Colonic mucosa (tissue), 4 donors: Measurements from ENCODE around the gene THRB. TPM values are rescaled to one million over a fixed set of nuclear protein-coding genes. Genes with fewer than 3 reads are reported as not detected.

Source experiments
- DNase-seq: peaks from one replicate; pipeline ENCODE4 v3.0.0-alpha.2; 2020
- H3K27ac ChIP-seq: fragments of 200-600 bp; one replicate; pipeline ENCODE4 v1.8.0; 2021
- H3K27me3 ChIP-seq: fragments of 200-600 bp; one replicate; pipeline ENCODE4 v1.8.0; 2021
- H3K36me3 ChIP-seq: fragments of 200-600 bp; one replicate; pipeline ENCODE4 v1.8.0; 2021
- H3K4me1 ChIP-seq: fragments of 200-600 bp; one replicate; pipeline ENCODE4 v1.8.0; 2021; ENCODE audit warnings: mild to moderate bottlenecking
- H3K4me3 ChIP-seq: fragments of 200-600 bp; one replicate; pipeline ENCODE4 v1.8.0; 2021
- H3K9ac ChIP-seq, 2 donors: one replicate each; pipeline ENCODE4 v1.7.0; 2013; ENCODE audit warnings: control low read depth in 2 of 2, low read depth in 2 of 2, low read length in 2 of 2
- H3K9me3 ChIP-seq: fragments of 200-600 bp; one replicate; pipeline ENCODE4 v1.8.0; 2021
- CTCF ChIP-seq: fragments of 200-600 bp; IDR thresholded peaks from one replicate; pipeline ENCODE4 v1.8.0; 2022; ENCODE audit warnings: antibody characterized with exemption, mild to moderate bottlenecking
- intact Hi-C: fragments of 100-400 bp; cut with DNase I; formaldehyde crosslinking; loops from one replicate; pipeline ENCODE4 v1.14.1; 2022
- total RNA-seq, 2 donors: library from RNA; stranded (reverse); fragmentation: NEBNext Ultra II Directional in 1 of 2; extraction: Animal tissue kit (Norgen Biotek cat#: 25700) in 1 of 2; gene quantifications; one replicate each; pipeline ENCODE4 v1.2.1, GENCODE V29; 2021
- donor health status: healthy.
- donor health status: DM: no; HTN: no; CAD: no.
- donor health status: DM: no; HTN: no; CAD: no.

THRB gene
- total RNA-seq, 2 donors from 2014 or later, result 23.3 to 27.6 TPM

- intact Hi-C loops, result no loop called here
- H3K27ac ChIP-seq, result no peak overlapping the region
These were observed 107.2 kb downstream of the THRB start for GRCh38 chr3:24387493-24387892.

GRCh38 chr3:24387000-24387399 lies 107.7 kb downstream of the THRB start:
- no peak for TF ChIP-seq CTCF
- intact Hi-C loops, result no loop called here
- H3K4me3 ChIP-seq, result no peak overlapping the region
- DNase-seq, result no peak
- no peaks in the 10 kb centered on the region for H3K27me3 ChIP-seq
- H3K9ac ChIP-seq, result no peak overlapping the region
- peaks cover 17% of the 10 kb centered on the region for H3K4me1 ChIP-seq
- no peaks in the 10 kb centered on the region for H3K9me3 ChIP-seq
- no peaks in the 10 kb centered on the region for H3K36me3 ChIP-seq
- H3K27ac ChIP-seq, result no peak overlapping the region

More at GRCh38 chr3:24387493-24387892, 107.2 kb downstream of the THRB start:
- H3K9ac ChIP-seq, result no peak overlapping the region
- H3K4me1 ChIP-seq, result peaks cover 17% of the 10 kb centered on the region
- no peaks in the 10 kb centered on the region for H3K9me3 ChIP-seq
- no peaks in the 10 kb centered on the region for H3K36me3 ChIP-seq
- DNase-seq, result no peak
- no peak overlapping the region for H3K4me3 ChIP-seq
- TF ChIP-seq CTCF, result no peak
- H3K27me3 ChIP-seq, result no peaks in the 10 kb centered on the region

GRCh38 chr3:24386458-24386857 lies 108.2 kb downstream of the THRB start:
- TF ChIP-seq CTCF, result no peak
- Histone ChIP-seq H3K27ac (no peak overlapping the region), H3K4me1 (peaks cover 17% of the 10 kb centered on the region), H3K4me3 (no peak overlapping the region), H3K9ac (no peak overlapping the region), H3K9me3 (no peaks in the 10 kb centered on the region), H3K27me3 (no peaks in the 10 kb centered on the region), H3K36me3 (no peaks in the 10 kb centered on the region)
- no peak for DNase-seq
- intact Hi-C loops, result no loop called here

GRCh38 chr3:24385012-24385615 lies 109.5 kb downstream of the THRB start:
- no peak overlapping the region for H3K27ac ChIP-seq
- intact Hi-C loops, result no loop called here
- no peak for TF ChIP-seq CTCF
- no peak for DNase-seq
- H3K9ac ChIP-seq, result no peak overlapping the region
- no peaks in the 10 kb centered on the region for H3K36me3 ChIP-seq
- no peaks in the 10 kb centered on the region for H3K27me3 ChIP-seq
- H3K4me1 ChIP-seq, result peaks cover 13% of the 10 kb centered on the region
- H3K4me3 ChIP-seq, result no peak overlapping the region
- no peaks in the 10 kb centered on the region for H3K9me3 ChIP-seq

GRCh38 chr3:24382647-24383046 lies 112.0 kb downstream of the THRB start:
- Histone ChIP-seq H3K27ac (no peak overlapping the region), H3K9me3 (no peaks in the 10 kb centered on the region), H3K9ac (no peak overlapping the region), H3K36me3 (no peaks in the 10 kb centered on the region), H3K4me3 (no peak overlapping the region), H3K27me3 (no peaks in the 10 kb centered on the region), H3K4me1 (no peaks in the 10 kb centered on the region)
- intact Hi-C loops, result no loop called here
- TF ChIP-seq CTCF, result no peak
- no peak for DNase-seq
